Tongue (tissue), 1 donor: ENCODE measurements around the gene SARS2. TPM values are rescaled to one million over a fixed set of nuclear protein-coding genes. Genes with fewer than 3 reads are reported as not detected.

ENCODE experiments used
- total RNA-seq: library from RNA; depleted of rRNA; stranded (reverse); fragments of >200 nt; gene quantifications from one replicate; pipeline ENCODE4 v1.2.3, GENCODE V29; 2014

SARS2 gene
- total RNA-seq, 1 donor from 2014 or later = 11.3 TPM

Other genes starting within 250 kb of the SARS2 start
- gene CAPN12, start 186.3 kb downstream of the SARS2 start, total RNA-seq = 0.31 TPM
- 10.4 TPM for gene LGALS7, start 157.2 kb downstream of the SARS2 start, total RNA-seq
- gene LGALS7B, start 141.6 kb downstream of the SARS2 start, total RNA-seq = 25.7 TPM
- not detected for gene LGALS4, start 117.8 kb downstream of the SARS2 start, total RNA-seq
- gene ECH1, start 99.0 kb downstream of the SARS2 start, total RNA-seq = 84.0 TPM
- 249 TPM for gene HNRNPL, start 80.8 kb downstream of the SARS2 start, total RNA-seq
- 7.1 TPM for gene RINL, start 52.5 kb downstream of the SARS2 start, total RNA-seq
- 178 TPM for gene SIRT2, start 31.1 kb downstream of the SARS2 start, total RNA-seq
- gene NFKBIB, start 30.8 kb downstream of the SARS2 start, total RNA-seq = 8.8 TPM
- gene CCER2, start 18.6 kb downstream of the SARS2 start, total RNA-seq = not detected
- gene MRPS12, start 181 bp upstream of the SARS2 start, total RNA-seq = 18.1 TPM
- 35.2 TPM for gene FBXO17, start 45.0 kb upstream of the SARS2 start, total RNA-seq
- 1.6 TPM for gene FBXO27, start 101.8 kb upstream of the SARS2 start, total RNA-seq
- not detected for gene ACP7, start 153.6 kb upstream of the SARS2 start, total RNA-seq
- 10.3 TPM for gene PAK4, start 195.0 kb upstream of the SARS2 start, total RNA-seq